Progenitor cell of endocrine pancreas (in vitro differentiated cells): ENCODE results near the gene CES1. TPM values are rescaled to one million over a fixed set of nuclear protein-coding genes. Genes with fewer than 3 reads are reported as not detected.
"Not testable (repeated sequence)": the region's sequence is repeated elsewhere in the genome, so short reads cannot be mapped to it uniquely, and the experiment has no call there.

ENCODE experiments used
- DNase-seq: peaks from one replicate; pipeline ENCODE4 v3.0.0; 2021; ENCODE audit warnings: low spot score; ENCODE audit not compliant: unreplicated experiment
- H3K27ac Mint-ChIP-seq: 2 replicates; pipeline ENCODE4 v1.8.0; 2021; ENCODE audit warnings: mild to moderate bottlenecking, moderate library complexity, mixed read lengths
- H3K27me3 Mint-ChIP-seq: 2 replicates; pipeline ENCODE4 v1.8.0; 2021; ENCODE audit warnings: mixed read lengths
- H3K36me3 Mint-ChIP-seq: 2 replicates; pipeline ENCODE4 v1.8.0; 2022; ENCODE audit warnings: mixed read lengths; ENCODE audit not compliant: insufficient read depth
- H3K4me1 Mint-ChIP-seq: 2 replicates; pipeline ENCODE4 v1.8.0; 2021; ENCODE audit warnings: low read depth, mixed read lengths
- H3K4me3 Mint-ChIP-seq: 2 replicates; pipeline ENCODE4 v1.8.0; 2021; ENCODE audit warnings: low read depth, mild to moderate bottlenecking, moderate library complexity, mixed read lengths
- H3K9me3 Mint-ChIP-seq: 2 replicates; pipeline ENCODE4 v1.8.0; 2021; ENCODE audit warnings: low read depth, mixed read lengths
- total RNA-seq: library from RNA; stranded (reverse); gene quantifications from 2 replicates; pipeline ENCODE4 v1.2.1, GENCODE V29; 2021
- TF ChIP-seq, protein P1 (sequence below): fragments of 200-600 bp; sonication (generic); IDR thresholded peaks from one replicate; pipeline ENCODE4 v1.5.0; 2021; ENCODE audit warnings: antibody characterized with exemption, mild to moderate bottlenecking; ENCODE audit not compliant: unreplicated experiment

CES1 gene
- total RNA-seq, 1 donor from 2014 or later = not detected

- not testable (repeated sequence) for H3K27ac Mint-ChIP-seq, H3K4me1 Mint-ChIP-seq, DNase-seq, H3K36me3 Mint-ChIP-seq, H3K4me3 Mint-ChIP-seq, H3K9me3 Mint-ChIP-seq, H3K27me3 Mint-ChIP-seq
Measured at GRCh38 chr16:55791512-55791911, 41.4 kb downstream of the CES1 start.

GRCh38 chr16:55790240-55790639, 42.7 kb downstream of the CES1 start:
- H3K4me1 Mint-ChIP-seq, H3K27ac Mint-ChIP-seq, H3K27me3 Mint-ChIP-seq, H3K9me3 Mint-ChIP-seq, H3K4me3 Mint-ChIP-seq, H3K36me3 Mint-ChIP-seq, DNase-seq: not testable (repeated sequence)

GRCh38 chr16:55782793-55783091, 50.2 kb downstream of the CES1 start:
- H3K4me3 Mint-ChIP-seq, DNase-seq, H3K9me3 Mint-ChIP-seq, H3K27ac Mint-ChIP-seq, H3K36me3 Mint-ChIP-seq: not testable (repeated sequence)
- Mint-ChIP-seq H3K27me3 (peaks cover 64% of the 10 kb centered on the region), H3K4me1 (peaks cover 14% of the 10 kb centered on the region)

DNA sequence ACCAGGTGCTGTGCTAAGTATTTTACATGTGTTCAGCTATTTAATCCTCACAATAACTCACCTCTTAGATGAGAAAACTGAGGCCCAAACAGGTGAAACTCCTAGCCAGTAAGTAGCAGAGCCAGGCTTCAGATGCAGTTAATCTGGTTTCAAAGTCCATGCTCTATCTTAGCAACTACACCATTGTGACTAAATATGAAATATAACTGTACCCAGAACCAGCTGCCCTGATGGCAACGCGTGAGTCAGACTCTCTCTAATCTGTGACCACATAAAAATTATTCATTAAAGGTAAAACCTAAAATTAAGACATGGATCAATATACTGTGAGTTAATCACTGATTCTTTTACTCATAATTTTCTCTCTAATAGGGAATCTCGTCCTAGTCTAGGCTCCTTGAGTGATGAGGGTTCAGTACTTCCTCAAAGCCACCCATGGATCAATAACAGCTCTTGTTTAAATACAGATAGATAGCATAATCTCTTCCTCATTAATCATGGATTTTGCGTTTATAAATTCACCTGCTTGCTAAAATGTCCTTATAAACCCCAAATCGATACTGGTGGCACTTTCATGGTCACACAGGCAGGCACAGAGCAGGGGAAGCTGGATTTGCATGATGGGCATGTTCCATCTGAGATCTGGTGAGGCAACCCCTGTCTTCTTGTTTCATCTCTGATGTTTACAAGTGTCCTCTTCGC, 50.7 kb downstream of the CES1 start:
- not testable (repeated sequence) for H3K4me3 Mint-ChIP-seq, H3K36me3 Mint-ChIP-seq, H3K27ac Mint-ChIP-seq, H3K9me3 Mint-ChIP-seq, DNase-seq
- peaks cover 14% of the 10 kb centered on the region for H3K4me1 Mint-ChIP-seq
- peaks cover 67% of the 10 kb centered on the region for H3K27me3 Mint-ChIP-seq

GRCh38 chr16:55781456-55781855, 51.4 kb downstream of the CES1 start:
- H3K27ac Mint-ChIP-seq = not testable (repeated sequence)
- H3K27me3 Mint-ChIP-seq = peaks cover 70% of the 10 kb centered on the region

DNA sequence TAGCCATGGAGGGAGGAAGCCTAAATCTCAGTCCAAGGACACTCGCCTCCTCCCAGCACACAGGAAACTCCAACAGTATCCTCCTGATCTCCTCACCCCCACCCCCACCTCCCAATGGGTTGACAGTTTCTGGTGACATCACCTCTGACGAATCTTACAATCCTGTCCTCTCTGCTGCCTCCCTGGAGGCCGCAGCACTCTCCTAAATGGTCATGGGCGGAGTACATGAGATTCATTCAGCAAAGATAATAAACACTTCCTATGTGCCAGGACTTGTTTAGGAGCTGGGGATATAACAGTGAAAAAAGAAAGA, 52.8 kb downstream of the CES1 start:
- H3K4me3 Mint-ChIP-seq, H3K27ac Mint-ChIP-seq, DNase-seq, H3K9me3 Mint-ChIP-seq, H3K36me3 Mint-ChIP-seq: not testable (repeated sequence)
- Mint-ChIP-seq H3K27me3 (peaks cover 74% of the 10 kb centered on the region), H3K4me1 (peaks cover 16% of the 10 kb centered on the region)

More at GRCh38 chr16:55781456-55781855, 51.4 kb downstream of the CES1 start:
- not testable (repeated sequence) for DNase-seq, H3K36me3 Mint-ChIP-seq, H3K4me3 Mint-ChIP-seq, H3K9me3 Mint-ChIP-seq
- peaks cover 14% of the 10 kb centered on the region for H3K4me1 Mint-ChIP-seq

- peaks cover 71% of the 10 kb centered on the region for H3K27me3 Mint-ChIP-seq
- no peak overlapping the region for H3K27ac Mint-ChIP-seq
- no peak for DNase-seq
- TF ChIP-seq, protein P1, sequence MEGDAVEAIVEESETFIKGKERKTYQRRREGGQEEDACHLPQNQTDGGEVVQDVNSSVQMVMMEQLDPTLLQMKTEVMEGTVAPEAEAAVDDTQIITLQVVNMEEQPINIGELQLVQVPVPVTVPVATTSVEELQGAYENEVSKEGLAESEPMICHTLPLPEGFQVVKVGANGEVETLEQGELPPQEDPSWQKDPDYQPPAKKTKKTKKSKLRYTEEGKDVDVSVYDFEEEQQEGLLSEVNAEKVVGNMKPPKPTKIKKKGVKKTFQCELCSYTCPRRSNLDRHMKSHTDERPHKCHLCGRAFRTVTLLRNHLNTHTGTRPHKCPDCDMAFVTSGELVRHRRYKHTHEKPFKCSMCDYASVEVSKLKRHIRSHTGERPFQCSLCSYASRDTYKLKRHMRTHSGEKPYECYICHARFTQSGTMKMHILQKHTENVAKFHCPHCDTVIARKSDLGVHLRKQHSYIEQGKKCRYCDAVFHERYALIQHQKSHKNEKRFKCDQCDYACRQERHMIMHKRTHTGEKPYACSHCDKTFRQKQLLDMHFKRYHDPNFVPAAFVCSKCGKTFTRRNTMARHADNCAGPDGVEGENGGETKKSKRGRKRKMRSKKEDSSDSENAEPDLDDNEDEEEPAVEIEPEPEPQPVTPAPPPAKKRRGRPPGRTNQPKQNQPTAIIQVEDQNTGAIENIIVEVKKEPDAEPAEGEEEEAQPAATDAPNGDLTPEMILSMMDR = no peak
- peaks cover 16% of the 10 kb centered on the region for H3K4me1 Mint-ChIP-seq
- H3K9me3 Mint-ChIP-seq = peaks cover 5% of the 10 kb centered on the region
- H3K4me3 Mint-ChIP-seq = no peak overlapping the region
- H3K36me3 Mint-ChIP-seq = no peaks in the 10 kb centered on the region
Measured at GRCh38 chr16:55779402-55780094, 53.3 kb downstream of the CES1 start.

GRCh38 chr16:55778757-55779156, 54.1 kb downstream of the CES1 start:
- Mint-ChIP-seq H3K4me3 (no peak overlapping the region), H3K27ac (no peak overlapping the region), H3K4me1 (peaks cover 16% of the 10 kb centered on the region), H3K27me3 (peaks cover 71% of the 10 kb centered on the region), H3K9me3 (peaks cover 5% of the 10 kb centered on the region), H3K36me3 (no peaks in the 10 kb centered on the region)
- TF ChIP-seq, protein P1 = no peak
- DNase-seq = no peak
